Amygdala (tissue), 56 donors: ENCODE measurements around the gene TUT4.
A peak's percentile ranks its signal among the peaks of the same experiment; 100 is the strongest.

Source experiments
- DNase-seq, 56 donors: peaks; one replicate each; lab custom pipeline; 2025; lab: John Stamatoyannopoulos, UW

Gene TUT4

DNA sequence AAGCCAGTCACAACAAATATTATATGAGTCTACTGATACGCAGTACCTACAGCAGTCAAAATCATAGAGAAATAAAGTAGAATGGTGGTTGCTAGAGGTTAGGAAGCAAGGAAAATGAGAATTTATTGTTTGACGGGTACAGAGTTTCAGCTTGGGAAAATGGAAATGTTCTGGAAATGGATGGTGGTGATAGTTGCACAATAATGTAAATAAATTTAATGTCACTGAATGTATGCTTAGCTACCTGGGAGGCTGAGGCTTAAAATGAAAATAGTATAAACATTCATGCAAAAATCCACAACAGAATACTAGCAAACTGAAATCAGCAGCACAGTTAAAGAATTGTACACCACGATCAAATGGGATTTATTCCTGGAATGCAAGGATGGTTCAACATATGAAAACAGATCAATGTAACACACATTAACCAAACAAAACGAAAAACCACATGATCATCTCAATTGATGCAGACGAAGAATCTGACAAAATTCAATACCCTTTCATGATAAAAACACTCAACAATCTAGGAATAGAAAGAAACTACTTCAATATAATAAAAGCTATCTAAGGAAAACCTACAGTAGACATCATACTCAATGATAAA is 10.7 kb downstream of the TUT4 start:
- DNase-seq, result no peak

DNA sequence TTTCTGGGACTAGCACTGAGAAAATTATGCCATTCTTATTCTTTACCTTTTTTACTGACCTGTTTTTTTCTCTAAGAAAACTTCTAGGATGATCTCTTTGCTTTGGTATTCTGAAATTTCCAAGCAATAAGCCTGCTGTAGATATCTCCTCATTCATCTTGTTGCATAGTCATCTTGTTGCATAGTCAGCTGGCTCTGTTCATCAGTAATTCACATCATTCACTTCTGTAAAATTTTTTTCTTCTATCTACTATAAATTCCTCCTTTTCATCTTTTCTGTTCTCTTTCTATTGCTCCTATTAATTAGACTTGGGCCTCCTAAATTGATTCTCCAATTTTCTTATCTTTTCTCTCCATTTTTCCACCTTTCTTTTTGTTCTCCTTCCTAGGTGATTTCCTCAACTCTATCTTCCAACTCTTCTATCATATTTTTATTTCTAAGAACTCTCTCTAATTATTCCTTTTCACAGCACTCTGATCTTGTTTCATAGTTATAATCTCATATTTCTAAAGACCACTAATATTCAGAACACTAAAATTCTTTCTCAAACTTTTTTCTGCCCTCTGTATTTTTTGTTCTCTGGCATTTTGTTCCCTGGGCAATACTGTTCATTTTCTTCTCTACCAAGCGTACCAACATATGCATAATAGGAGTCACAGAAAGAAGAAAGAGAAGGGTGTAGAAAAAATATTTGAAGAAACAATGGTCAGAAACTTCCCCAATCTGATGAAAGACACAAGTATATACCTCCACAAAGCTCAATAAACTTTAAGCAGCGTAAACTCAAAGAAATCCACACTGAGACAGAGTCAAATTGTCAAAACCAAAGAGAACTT is 17.7 kb downstream of the TUT4 start:
- no peak for DNase-seq

DNA sequence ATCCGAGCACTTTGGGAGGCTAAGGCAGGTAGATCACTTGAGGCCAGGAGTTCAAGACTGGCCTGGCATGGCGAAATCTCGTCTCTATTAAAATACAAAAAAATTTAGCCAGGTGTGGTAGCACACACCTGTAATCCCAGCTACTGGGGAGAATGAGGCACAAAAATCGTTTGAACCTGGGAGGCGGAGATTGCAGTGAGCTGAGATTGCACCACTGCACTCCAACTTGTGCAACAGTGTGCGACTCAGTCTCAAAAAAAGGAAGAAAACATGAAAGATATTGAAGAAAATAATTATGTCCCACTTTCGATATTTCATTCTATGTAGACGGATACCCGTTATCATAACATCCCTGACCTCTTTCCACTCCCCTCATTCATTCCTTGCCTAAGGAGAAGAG is 19.2 kb downstream of the TUT4 start:
- no peak for DNase-seq

DNA sequence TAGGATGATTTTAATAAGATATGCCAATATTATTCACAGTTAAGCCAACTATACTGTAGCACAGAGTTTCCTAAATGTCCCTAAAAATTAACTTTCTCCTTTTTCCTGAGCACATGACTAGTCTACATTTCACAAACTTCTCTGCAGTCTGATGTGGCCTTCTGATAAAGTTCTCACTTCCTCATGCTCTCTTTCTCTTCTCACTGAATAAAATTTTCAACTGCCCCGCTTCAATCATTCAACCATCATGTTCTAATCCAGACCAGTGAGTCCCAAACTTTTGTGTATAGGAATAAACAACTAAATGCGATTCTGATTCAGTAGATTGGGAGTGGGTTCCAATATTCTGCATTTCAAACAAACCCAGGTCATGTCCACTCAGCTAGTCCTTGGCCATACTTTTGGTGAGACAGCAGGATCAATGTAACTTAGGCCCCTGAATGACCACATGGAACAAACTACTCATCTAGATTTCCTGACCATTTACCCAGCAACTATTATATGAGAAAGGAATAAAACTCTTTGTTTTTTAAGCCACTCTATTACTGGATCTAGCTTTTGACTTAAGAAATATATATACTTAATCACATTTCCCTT is 20.1 kb downstream of the TUT4 start:
- DNase-seq, result no peak

DNA sequence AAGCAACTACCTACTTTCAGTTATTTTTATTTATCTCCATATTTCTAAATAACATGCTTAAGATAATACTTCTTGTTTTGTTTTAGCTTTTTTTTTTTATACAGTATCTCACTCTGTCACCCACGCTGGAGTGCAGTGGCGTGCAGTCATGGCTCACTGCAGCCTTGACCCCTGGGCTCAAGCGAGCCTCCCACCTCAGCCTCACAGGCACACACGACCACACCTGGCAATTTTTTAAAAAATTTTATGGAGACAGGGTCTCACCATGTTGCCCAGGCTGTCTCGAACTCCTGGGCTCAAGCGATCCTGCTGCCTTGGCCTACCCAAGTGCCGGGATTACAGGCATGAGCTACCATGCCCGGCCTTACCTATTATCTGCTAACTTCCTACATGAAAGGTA is 20.6 kb downstream of the TUT4 start:
- DNase-seq, result no peak

DNA sequence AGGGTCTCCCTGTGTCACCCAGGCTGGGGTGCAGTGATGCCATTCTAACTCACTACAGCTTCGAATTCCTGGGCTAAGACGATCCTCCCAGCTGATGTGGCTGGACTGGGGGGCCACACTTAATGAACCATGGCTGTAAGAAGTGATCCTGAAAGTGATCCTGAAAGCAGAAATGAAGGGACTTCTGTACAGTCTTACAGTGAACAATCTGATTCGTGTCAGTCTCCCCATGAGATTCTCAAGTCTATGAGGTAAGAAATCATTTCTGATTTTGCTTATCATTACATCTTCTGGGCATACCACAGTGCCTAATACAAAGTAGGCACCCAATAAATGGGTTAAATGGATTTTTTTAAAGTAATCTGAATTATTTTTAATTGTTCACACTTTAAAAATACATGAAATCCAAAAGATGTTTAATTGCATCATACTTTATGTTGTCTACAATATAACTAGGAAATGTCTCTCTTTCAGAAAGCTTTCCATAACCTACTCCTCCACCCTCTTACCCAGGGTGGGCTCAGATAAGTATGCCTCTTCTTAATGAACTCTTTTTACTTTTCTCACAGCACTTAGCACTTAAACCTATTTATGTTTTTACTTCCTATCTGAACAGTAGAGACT is 21.5 kb downstream of the TUT4 start:
- DNase-seq, result no peak

DNA sequence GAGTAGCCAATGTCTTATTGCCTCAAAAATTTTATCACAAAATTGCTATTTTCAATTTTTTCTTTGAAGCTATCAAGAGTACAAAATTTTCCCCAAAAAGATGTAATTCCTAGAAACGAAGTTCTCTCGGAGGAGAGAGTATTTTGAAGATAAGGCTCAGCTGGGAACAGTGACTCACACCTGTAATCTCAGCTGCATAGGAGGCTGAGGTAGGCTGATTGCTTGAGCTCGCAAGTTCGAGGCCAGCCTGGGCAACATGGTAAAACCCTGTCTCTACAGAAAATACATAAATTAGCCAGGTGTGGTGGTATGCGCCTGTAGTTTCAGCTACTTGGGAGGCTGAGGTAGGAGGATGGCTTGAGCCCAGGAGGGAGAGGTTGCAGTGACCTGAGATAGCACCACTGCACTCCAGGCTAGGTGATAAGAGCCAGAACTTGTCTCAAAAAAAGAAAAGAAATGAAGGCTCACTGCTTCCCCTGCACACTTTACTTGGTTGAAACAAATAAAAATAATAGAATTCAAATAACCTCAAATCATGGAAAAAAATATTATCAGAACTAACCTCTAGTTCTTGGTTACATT is 22.2 kb downstream of the TUT4 start:
- no peak for DNase-seq

DNA sequence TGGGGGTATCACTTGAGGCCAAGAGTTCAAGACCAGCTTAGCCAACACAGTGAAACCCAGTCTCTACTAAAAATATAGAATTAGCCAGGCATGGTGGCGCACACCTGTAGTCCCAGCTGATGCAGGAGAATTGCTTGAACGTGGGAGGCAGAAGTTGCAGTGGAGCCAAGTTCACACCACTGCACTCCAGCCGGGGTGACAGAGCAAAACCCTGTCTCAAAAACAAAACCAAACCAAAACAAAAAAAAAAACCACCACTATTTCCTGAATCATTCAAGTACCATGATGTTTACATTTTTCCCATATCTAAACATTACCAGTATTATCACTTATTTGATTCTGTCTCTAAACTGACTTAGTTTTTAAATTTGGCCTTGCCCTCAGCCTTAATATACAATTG is 29.5 kb downstream of the TUT4 start:
- no peak for DNase-seq

DNA sequence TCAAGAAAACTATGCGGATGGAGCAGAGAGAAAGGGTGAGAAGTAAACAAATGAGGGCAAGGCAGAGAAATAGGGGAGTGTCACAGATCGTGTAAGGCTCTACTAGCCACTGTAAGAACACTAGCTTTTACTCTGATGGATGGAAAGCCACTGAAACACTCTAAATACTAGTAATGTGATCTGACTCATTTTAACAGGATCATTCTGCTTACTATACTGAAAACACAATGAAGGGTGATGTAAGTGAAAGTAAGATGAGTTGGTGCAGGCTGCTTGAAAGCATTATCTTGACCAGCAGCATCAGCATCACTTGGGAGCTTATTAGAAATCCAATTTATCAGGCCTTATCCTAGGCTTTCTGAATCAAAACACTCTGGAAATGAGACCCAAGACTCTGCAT is 32.7 kb downstream of the TUT4 start:
- no peak for DNase-seq

DNA sequence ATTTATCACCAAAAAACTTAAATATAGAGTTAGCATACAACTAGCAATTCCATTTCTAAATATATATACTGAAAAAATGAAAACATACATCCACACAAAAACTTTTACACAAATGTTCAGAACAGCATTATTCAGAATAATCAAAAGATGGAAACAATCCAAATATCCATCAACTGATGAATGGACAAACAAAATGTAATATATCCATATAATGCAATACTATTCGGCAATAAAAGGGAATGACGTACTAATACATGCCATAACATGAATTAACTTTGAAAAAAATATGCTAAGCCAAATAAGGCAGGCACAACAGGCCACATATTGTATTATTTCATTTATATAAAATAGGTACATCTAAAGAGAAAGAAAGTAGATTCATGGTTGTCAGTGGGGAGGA is 33.9 kb downstream of the TUT4 start:
- no peak for DNase-seq

DNA sequence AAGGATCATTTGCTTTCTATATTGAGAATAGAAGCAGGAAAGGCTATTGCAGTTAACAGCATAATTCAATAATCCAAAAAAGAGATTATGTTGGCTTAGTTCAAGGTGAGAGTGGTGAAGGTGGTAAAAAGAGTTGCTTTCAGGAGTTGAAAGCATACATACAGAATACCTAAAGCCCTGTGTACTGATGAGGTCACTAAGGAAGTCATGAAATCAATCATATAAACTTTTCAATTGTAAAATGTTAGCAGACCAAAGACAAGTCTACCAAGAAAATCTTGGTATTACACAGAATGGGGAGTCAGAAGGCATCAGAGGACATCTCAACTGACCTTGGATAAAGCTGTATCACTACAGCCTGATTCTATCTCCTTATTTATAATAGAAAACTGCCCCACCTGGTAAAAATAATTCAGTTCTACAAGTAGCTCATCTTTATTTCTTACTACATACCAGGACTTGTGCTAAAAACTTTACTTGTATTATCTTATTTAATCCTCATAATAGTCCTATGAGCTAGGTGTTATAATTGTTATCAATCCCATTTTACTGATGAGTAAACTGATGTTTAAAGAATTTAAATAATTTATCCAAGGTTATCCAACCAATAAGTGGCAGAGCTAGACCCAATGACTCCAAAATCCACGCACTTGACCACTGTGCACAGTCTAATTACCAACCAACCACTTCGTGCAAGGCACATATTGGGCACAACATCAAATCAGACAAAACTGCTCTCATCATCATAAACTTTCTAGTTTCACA is 40.9 kb downstream of the TUT4 start:
- no peak for DNase-seq

DNA sequence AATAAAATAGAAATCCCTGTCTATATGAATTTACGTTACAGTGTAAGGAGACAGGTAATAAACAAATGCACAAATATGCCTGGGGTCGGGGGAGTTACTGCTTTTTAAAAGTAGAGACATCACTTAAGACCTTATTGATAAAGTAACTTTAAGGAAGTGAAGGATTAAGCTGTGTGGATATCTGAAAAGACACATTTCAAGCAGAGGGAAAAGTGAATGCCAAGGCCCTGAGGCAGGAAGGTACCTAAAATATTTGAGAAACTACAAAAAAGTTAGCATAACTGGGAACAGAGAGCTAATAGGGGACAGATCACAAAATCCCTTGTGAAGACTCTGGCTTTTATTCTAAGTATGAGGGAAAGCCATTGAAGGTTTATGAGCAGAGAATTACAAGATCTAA is 41.5 kb downstream of the TUT4 start:
- no peak for DNase-seq

DNA sequence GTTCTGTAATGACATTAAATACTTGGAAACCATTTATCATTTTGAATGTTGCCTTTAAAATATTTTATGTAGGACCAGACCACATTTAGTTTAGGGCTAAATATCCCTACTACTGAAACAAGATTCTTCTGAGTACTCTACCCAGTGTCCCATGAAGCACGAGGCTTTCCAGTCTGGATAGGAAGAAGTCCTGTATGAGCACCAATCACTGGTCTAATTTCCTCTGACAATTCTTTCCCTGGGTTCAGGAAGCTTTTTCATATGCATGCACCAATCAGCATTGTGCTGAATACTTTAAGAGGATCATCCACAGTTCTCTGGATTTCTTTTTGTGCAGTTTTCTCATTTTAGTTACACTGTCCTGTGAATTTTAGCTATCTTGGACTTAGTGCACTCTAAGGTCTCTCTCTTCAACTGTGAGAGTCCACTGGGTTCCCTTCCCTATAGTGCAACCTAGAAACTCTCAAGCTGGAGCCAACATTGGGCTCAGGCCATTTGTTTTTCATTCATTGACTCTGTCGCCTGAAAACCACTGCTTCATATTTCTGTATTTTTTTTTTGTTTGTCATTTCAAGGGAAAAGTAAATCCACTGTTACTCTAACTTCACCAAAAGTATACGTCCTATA is 45.9 kb downstream of the TUT4 start:
- DNase-seq, result no peak

DNA sequence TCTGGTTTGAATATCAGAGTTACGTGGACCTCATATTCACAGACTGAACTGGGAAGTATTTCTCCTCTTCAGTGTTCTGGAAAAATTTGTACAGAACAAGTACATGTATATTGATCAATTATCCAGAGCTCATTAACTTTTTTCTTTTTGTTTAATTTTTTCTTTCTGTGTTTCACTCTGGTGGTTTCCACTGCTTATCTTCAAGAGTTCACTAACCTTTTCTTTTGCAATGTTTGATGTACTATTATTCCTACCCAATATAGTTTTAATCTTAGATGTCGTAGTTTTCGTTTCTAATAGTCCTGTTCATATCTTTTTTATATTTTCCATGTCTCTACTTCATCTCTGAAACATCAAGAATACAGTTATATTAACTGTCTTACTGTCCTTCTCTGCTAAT is 46.5 kb downstream of the TUT4 start:
- no peak for DNase-seq

DNA sequence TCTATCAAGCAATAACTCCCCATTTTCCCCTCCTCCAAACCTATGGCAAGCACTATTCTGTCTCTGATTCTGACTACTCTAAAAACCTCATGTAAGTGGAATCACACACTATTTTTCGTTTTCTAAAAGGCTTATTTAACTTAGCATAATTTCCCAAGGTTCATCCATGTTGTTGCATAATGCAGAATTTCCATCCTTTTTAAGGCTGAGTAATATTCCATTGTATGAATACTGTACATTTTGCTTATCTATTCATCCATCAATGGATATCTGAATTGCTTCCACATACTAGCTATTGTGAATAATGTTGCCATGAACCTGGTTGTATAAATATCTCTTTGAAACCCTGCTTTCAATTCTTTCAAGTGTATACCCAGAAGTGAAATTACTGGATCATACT is 48.2 kb downstream of the TUT4 start:
- no peak for DNase-seq

DNA sequence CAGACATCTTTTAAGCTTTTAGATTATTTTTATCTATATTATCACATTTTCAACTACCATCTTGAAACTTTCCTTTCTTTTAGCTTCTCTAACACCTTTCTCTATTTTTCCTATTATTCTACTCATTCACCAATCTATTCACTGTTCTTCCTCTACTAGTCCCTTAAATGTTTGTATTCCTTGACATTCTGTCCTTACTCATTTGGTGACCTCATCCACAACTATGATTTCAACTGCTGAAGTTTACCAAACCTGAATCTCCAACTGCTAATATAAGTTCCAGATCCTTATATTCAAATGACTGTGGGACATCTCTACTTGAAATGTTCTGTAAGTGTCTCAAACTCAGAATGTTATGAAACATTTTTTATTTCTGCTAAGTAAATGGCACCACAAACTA is 49.2 kb downstream of the TUT4 start:
- DNase-seq, result no peak

DNA sequence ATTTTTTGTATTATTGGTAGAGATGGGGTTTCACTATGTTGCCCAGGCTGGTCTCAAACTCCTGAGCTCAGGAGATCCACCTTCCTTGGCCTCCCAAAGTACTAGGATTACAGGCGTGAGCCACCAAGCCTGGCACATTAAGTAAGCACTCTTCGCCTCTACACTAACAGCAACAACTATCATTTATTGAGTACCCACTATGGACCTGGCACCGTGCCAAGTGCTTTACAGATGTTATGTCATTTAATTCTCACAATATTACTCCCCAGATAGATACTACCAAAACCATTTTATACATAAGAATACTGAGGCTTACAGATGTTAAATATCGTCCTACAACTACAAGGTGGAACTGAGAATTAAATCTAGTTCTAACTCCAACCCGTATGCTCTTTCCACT is 50.1 kb downstream of the TUT4 start:
- DNase-seq, result peak in 2 of 56 donors; percentile 2 to 43

DNA sequence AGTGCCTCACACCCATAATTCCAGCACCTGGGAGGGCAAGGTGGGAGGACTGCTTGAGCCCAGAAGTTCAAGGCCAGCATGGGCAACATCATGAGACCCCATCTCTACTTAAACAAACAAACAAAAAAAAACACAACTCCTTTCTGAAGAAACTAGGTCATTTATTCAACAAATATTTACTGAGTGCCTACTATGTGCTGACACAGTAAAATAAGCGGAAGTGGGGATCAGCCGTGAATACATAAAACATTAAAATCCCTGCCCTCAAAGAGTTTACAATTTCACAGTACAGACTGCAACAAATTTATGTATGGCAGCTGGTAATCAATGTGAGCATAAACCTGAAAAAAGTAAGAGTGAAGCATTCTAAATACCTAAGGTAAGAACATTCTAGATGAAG is 65.3 kb downstream of the TUT4 start:
- DNase-seq, result no peak

DNA sequence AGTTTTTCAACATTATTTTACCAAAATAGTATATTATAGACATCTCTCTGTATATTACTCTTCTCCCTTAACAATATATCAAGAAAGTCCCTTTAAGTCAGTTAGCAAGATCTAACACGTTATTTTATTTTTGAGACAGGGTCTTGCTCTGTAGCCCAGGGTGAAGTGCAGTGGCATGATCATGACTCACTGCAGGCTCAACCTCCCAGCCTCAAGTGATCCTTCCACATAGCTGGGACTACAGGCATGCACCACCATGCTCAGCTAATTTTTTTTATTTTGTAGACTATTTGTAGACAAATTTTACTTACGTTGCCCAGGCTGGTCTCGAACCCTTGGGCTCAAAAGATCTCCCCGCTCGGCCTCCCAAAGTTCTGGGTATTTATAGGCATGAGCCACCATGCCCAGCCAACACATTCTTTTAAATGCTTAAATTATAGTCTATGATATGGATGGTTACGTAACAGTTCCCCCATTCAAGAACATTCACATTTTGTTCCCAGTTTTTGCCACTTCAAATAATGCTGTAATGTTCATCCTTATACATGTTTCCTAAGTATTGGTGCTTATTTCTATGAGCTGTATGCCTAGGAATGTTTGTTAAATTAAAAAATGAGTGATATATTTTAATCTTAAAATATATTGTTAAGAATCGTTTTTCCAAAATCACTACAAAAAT is 70.4 kb downstream of the TUT4 start:
- DNase-seq, result no peak
